WTC11 (cell line): ENCODE results near the gene ADAP1. TPM values are rescaled to one million over a fixed set of nuclear protein-coding genes. Genes with fewer than 3 reads are reported as not detected.

ENCODE experiments used
- ATAC-seq: fragments of 200-7000 bp; cut with Tn5 transposase; 2 replicates; pipeline ENCODE4 v1.10.0; 2021; ENCODE audit warnings: mild to moderate bottlenecking, moderate library complexity
- CTCF ChIA-PET: fragments of 300-600 bp; sonication (Branson Sonifier 250); formaldehyde crosslinking; loops from one replicate; lab custom pipeline; 2021; ENCODE audit warnings: antibody characterized with exemption; lab: Charles Lee
- POLR2A ChIA-PET: fragments of 350-600 bp; sonication (Branson Sonifier 250); formaldehyde crosslinking; loops from one replicate; lab custom pipeline; 2021; ENCODE audit warnings: antibody characterized with exemption; lab: Charles Lee
- DNase-seq: peaks from one replicate; pipeline ENCODE4 v3.0.0; 2021; ENCODE audit warnings: low spot score
- H3K27ac Mint-ChIP-seq: 2 replicates; pipeline ENCODE4 v1.8.0; 2021; ENCODE audit warnings: mixed read lengths
- H3K27me3 Mint-ChIP-seq: 2 replicates; pipeline ENCODE4 v1.8.0; 2021; ENCODE audit warnings: low read depth, mild to moderate bottlenecking, moderate library complexity, mixed read lengths
- H3K36me3 Mint-ChIP-seq: 2 replicates; pipeline ENCODE4 v1.8.0; 2021; ENCODE audit warnings: mixed read lengths
- H3K4me1 Mint-ChIP-seq: 2 replicates; pipeline ENCODE4 v1.8.0; 2022; ENCODE audit warnings: mixed read lengths
- H3K4me3 Mint-ChIP-seq: 2 replicates; pipeline ENCODE4 v1.8.0; 2021; ENCODE audit warnings: mild to moderate bottlenecking, moderate library complexity, mixed read lengths
- H3K9me3 Mint-ChIP-seq: 2 replicates; pipeline ENCODE4 v1.8.0; 2021; ENCODE audit warnings: mixed read lengths
- ATF1 ChIP-seq: sonication (generic); formaldehyde crosslinking; IDR thresholded peaks from 2 replicates; pipeline ENCODE4 v1.8.1; 2023; ENCODE audit warnings: mild to moderate bottlenecking, moderate library complexity, missing genetic modification reagents
- EMX1 ChIP-seq: fragments of 250-450 bp; sonication (Bioruptor Pico); IDR thresholded peaks from 2 replicates; pipeline ENCODE4 v1.8.0; 2021; ENCODE audit warnings: mild to moderate bottlenecking
- ETV6 ChIP-seq: sonication (generic); formaldehyde crosslinking; IDR thresholded peaks from 2 replicates; pipeline ENCODE4 v1.8.1; 2022; ENCODE audit warnings: mild to moderate bottlenecking, missing genetic modification reagents
- GRHL2 ChIP-seq: fragments of 250-450 bp; sonication (Bioruptor Pico); IDR thresholded peaks from 2 replicates; pipeline ENCODE4 v1.8.0; 2022; ENCODE audit warnings: mild to moderate bottlenecking, moderate library complexity; ENCODE audit not compliant: insufficient replicate concordance, severe bottlenecking
- IRF2 ChIP-seq: sonication (generic); formaldehyde crosslinking; IDR thresholded peaks from 2 replicates; pipeline ENCODE4 v1.8.0; 2022; ENCODE audit warnings: low read depth, missing genetic modification reagents, borderline replicate concordance
- JAZF1 ChIP-seq: fragments of 250-450 bp; sonication (Bioruptor Pico); IDR thresholded peaks from 2 replicates; pipeline ENCODE4 v1.9.0; 2021; ENCODE audit warnings: moderate library complexity, mild to moderate bottlenecking, inconsistent platforms
- MYBL2 ChIP-seq: sonication (generic); formaldehyde crosslinking; IDR thresholded peaks from 2 replicates; pipeline ENCODE4 v1.8.1; 2023; ENCODE audit warnings: mild to moderate bottlenecking, moderate library complexity, missing genetic modification reagents
- NR2C2 ChIP-seq: sonication (generic); formaldehyde crosslinking; IDR thresholded peaks from 2 replicates; pipeline ENCODE4 v1.8.0; 2022; ENCODE audit warnings: mild to moderate bottlenecking, missing genetic modification reagents
- RORB ChIP-seq: fragments of 250-450 bp; sonication (Bioruptor Pico); IDR thresholded peaks from 2 replicates; pipeline ENCODE4 v1.9.0; 2021; ENCODE audit warnings: mild to moderate bottlenecking
- SMAD4 ChIP-seq: sonication (generic); formaldehyde crosslinking; IDR thresholded peaks from 2 replicates; pipeline ENCODE4 v1.8.0; 2022; ENCODE audit warnings: mild to moderate bottlenecking, missing genetic modification reagents
- SOX15 ChIP-seq: fragments of 250-450 bp; sonication (Bioruptor Pico); IDR thresholded peaks from 2 replicates; pipeline ENCODE4 v1.9.0; 2021; ENCODE audit warnings: mild to moderate bottlenecking
- TEAD1 ChIP-seq: sonication (generic); formaldehyde crosslinking; IDR thresholded peaks from 2 replicates; pipeline ENCODE4 v1.8.0; 2022; ENCODE audit warnings: mild to moderate bottlenecking, missing genetic modification reagents
- ZNF219 ChIP-seq: sonication (generic); formaldehyde crosslinking; IDR thresholded peaks from 2 replicates; pipeline ENCODE4 v1.8.0; 2023; ENCODE audit warnings: missing genetic modification reagents, mild to moderate bottlenecking, borderline replicate concordance
- ZNF423 ChIP-seq: fragments of 250-450 bp; sonication (Bioruptor Pico); IDR thresholded peaks from 2 replicates; pipeline ENCODE4 v2.1.2; 2022; ENCODE audit warnings: mild to moderate bottlenecking, moderate library complexity
- total RNA-seq: library from RNA; stranded (reverse); gene quantifications from 3 replicates; pipeline ENCODE4 v1.2.3, GENCODE V29; 2021
- TF ChIP-seq, protein P1 (sequence below): sonication (generic); formaldehyde crosslinking; IDR thresholded peaks from 2 replicates; pipeline ENCODE4 v1.8.1; 2022; ENCODE audit warnings: mild to moderate bottlenecking, missing genetic modification reagents, moderate library complexity, borderline replicate concordance
- TF ChIP-seq, protein P2 (sequence below): sonication (generic); formaldehyde crosslinking; IDR thresholded peaks from 2 replicates; pipeline ENCODE4 v1.8.0; 2022; ENCODE audit warnings: mild to moderate bottlenecking, missing genetic modification reagents
- TF ChIP-seq, protein P3 (sequence below): fragments of 250-450 bp; sonication (Bioruptor Pico); IDR thresholded peaks from 2 replicates; pipeline ENCODE4 v1.9.0; 2021; ENCODE audit warnings: mild to moderate bottlenecking, borderline replicate concordance
- TF ChIP-seq, protein P4 (sequence below): sonication (generic); formaldehyde crosslinking; IDR thresholded peaks from 2 replicates; pipeline ENCODE4 v1.8.0; 2022; ENCODE audit warnings: missing genetic modification reagents
- TF ChIP-seq, protein P5 (sequence below): sonication (generic); formaldehyde crosslinking; IDR thresholded peaks from 2 replicates; pipeline ENCODE4 v1.8.1; 2023; ENCODE audit warnings: mild to moderate bottlenecking, missing genetic modification reagents
- TF ChIP-seq, protein P6 (sequence below): sonication (generic); formaldehyde crosslinking; IDR thresholded peaks from 2 replicates; pipeline ENCODE4 v1.8.1; 2023; ENCODE audit warnings: mild to moderate bottlenecking, missing genetic modification reagents, moderate library complexity
- TF ChIP-seq, protein P7 (sequence below): sonication (generic); formaldehyde crosslinking; conservative IDR thresholded peaks from 2 replicates; pipeline ENCODE4 v1.8.1; 2022; ENCODE audit warnings: mild to moderate bottlenecking, missing genetic modification reagents
- TF ChIP-seq, protein P8 (sequence below): sonication (generic); formaldehyde crosslinking; IDR thresholded peaks from 2 replicates; pipeline ENCODE4 v1.8.1; 2023; ENCODE audit warnings: mild to moderate bottlenecking, moderate library complexity, missing genetic modification reagents

ADAP1 gene
- total RNA-seq, 1 experiment from 2014 or later = 4.3 TPM

DNA sequence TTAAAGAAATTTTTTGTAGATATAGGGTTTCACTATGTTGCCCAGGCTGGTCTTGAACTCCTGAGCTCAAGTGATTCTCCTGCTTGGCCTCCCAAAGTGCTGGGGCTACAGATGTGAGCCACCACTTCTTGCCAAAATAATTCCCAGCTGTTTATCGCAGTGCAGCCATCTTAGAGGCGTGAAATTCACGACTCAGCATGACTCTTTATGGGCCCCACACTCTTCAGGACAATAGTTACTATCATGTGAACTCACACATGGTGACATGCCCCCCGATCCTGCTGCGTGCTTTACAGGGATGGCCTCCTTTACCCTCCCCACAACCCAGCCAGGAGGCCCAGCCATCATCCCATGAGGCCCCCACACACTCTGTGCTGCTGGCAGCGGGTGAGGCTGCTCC, 16.3 kb upstream of the ADAP1 start (continued):
- TF ChIP-seq, protein P1, sequence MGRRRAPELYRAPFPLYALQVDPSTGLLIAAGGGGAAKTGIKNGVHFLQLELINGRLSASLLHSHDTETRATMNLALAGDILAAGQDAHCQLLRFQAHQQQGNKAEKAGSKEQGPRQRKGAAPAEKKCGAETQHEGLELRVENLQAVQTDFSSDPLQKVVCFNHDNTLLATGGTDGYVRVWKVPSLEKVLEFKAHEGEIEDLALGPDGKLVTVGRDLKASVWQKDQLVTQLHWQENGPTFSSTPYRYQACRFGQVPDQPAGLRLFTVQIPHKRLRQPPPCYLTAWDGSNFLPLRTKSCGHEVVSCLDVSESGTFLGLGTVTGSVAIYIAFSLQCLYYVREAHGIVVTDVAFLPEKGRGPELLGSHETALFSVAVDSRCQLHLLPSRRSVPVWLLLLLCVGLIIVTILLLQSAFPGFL = no peak
- TF ChIP-seq, protein P2, sequence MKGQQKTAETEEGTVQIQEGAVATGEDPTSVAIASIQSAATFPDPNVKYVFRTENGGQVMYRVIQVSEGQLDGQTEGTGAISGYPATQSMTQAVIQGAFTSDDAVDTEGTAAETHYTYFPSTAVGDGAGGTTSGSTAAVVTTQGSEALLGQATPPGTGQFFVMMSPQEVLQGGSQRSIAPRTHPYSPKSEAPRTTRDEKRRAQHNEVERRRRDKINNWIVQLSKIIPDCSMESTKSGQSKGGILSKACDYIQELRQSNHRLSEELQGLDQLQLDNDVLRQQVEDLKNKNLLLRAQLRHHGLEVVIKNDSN (CRISPR knock-in tag) = no peak
- TF ChIP-seq EMX1 (CRISPR knock-in tag) (no peak), ZNF219 (CRISPR knock-in tag) (no peak)
- TF ChIP-seq, protein P3, sequence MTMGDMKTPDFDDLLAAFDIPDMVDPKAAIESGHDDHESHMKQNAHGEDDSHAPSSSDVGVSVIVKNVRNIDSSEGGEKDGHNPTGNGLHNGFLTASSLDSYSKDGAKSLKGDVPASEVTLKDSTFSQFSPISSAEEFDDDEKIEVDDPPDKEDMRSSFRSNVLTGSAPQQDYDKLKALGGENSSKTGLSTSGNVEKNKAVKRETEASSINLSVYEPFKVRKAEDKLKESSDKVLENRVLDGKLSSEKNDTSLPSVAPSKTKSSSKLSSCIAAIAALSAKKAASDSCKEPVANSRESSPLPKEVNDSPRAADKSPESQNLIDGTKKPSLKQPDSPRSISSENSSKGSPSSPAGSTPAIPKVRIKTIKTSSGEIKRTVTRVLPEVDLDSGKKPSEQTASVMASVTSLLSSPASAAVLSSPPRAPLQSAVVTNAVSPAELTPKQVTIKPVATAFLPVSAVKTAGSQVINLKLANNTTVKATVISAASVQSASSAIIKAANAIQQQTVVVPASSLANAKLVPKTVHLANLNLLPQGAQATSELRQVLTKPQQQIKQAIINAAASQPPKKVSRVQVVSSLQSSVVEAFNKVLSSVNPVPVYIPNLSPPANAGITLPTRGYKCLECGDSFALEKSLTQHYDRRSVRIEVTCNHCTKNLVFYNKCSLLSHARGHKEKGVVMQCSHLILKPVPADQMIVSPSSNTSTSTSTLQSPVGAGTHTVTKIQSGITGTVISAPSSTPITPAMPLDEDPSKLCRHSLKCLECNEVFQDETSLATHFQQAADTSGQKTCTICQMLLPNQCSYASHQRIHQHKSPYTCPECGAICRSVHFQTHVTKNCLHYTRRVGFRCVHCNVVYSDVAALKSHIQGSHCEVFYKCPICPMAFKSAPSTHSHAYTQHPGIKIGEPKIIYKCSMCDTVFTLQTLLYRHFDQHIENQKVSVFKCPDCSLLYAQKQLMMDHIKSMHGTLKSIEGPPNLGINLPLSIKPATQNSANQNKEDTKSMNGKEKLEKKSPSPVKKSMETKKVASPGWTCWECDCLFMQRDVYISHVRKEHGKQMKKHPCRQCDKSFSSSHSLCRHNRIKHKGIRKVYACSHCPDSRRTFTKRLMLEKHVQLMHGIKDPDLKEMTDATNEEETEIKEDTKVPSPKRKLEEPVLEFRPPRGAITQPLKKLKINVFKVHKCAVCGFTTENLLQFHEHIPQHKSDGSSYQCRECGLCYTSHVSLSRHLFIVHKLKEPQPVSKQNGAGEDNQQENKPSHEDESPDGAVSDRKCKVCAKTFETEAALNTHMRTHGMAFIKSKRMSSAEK (CRISPR knock-in tag) = no peak

DNA sequence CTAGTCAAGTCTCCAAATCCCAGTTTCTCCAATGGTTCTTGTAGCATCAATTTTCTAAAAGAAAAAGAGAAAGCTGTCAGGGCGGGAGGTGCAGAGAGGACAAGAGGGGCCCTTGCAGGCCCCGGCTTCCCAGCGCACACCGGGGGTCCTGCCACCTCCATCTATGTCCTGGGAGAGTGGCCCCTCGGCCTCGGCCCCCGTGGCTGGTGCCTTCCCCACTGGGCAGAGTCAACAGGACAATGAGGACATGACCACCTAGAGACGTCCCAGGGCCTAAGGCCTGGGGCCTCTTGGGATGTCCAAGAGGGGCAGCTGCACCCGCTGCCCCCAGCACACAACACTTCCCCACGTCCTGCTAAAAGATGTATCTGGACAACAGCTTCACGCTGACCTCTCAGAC, 14.9 kb upstream of the ADAP1 start:
- CTCF ChIA-PET = no interaction called here
- H3K9me3 Mint-ChIP-seq = no peaks in the 10 kb centered on the region

DNA sequence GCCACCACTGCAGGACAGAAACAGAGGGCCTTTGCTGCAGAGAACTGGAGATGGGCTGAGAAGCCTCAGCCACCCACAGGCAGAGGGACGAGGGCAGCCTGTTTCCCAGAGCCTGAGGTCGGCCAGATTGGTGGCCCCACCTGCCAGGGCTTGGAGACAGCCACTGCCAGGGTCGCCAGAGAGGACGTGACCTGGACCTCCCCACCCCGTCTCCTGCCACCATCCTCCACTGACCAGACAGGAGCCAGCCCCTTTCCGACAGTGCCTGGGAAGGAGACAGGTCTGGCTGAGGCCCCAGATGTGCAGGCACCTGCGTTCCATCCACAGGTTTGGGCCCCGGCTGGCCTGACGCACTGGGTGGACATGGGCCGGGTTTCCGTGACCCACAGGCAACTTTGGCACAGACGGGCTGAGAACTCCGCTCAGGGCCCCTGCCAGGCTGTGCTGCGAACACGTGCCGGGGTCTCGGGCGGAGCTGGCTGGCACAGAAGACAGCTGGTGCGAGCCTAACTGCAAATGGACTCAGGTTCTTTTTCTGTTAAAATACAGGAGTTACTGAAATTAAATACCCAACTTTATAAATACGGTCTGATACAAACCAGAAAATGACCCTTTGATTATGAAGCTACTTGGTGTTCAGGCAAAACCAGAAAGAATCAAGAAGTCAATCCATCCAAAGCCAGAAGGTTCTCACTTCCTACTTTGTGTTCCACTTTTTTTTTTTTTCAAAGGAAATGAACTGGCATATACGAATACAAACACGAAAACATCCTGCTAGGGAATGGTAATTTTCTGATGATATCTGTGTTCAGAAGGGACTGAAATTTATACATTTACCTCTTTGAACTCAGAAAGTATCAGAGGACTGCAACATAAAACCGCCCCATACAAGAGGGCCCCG, 14.0 kb upstream of the ADAP1 start:
- H3K9me3 Mint-ChIP-seq = no peaks in the 10 kb centered on the region
- ATAC-seq = no peak
- peaks cover 5% of the 10 kb centered on the region; the same call in 1 of the 2 replicates for H3K4me1 Mint-ChIP-seq
- ChIA-PET POLR2A (no interaction called here), CTCF (interaction anchor here (1.1 to 1.5 kb wide), 2 partner anchors 11 to 25 kb away, joined by 3 to 13 read pairs; no protein-coding TSS in a partner anchor)
- no peak overlapping the region; the same call in 1 of the 2 replicates for H3K27ac Mint-ChIP-seq
- H3K36me3 Mint-ChIP-seq = peaks cover 43% of the 10 kb centered on the region
- DNase-seq = no peak
- no peaks in the 10 kb centered on the region for H3K27me3 Mint-ChIP-seq
- no peak overlapping the region for H3K4me3 Mint-ChIP-seq
- TF ChIP-seq ZNF423 (CRISPR knock-in tag) (no peak), JAZF1 (CRISPR knock-in tag) (no peak), RORB (CRISPR knock-in tag) (no peak)
- TF ChIP-seq, protein P4, sequence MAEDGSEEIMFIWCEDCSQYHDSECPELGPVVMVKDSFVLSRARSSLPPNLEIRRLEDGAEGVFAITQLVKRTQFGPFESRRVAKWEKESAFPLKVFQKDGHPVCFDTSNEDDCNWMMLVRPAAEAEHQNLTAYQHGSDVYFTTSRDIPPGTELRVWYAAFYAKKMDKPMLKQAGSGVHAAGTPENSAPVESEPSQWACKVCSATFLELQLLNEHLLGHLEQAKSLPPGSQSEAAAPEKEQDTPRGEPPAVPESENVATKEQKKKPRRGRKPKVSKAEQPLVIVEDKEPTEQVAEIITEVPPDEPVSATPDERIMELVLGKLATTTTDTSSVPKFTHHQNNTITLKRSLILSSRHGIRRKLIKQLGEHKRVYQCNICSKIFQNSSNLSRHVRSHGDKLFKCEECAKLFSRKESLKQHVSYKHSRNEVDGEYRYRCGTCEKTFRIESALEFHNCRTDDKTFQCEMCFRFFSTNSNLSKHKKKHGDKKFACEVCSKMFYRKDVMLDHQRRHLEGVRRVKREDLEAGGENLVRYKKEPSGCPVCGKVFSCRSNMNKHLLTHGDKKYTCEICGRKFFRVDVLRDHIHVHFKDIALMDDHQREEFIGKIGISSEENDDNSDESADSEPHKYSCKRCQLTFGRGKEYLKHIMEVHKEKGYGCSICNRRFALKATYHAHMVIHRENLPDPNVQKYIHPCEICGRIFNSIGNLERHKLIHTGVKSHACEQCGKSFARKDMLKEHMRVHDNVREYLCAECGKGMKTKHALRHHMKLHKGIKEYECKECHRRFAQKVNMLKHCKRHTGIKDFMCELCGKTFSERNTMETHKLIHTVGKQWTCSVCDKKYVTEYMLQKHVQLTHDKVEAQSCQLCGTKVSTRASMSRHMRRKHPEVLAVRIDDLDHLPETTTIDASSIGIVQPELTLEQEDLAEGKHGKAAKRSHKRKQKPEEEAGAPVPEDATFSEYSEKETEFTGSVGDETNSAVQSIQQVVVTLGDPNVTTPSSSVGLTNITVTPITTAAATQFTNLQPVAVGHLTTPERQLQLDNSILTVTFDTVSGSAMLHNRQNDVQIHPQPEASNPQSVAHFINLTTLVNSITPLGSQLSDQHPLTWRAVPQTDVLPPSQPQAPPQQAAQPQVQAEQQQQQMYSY = no peak
- TF ChIP-seq, protein P5, sequence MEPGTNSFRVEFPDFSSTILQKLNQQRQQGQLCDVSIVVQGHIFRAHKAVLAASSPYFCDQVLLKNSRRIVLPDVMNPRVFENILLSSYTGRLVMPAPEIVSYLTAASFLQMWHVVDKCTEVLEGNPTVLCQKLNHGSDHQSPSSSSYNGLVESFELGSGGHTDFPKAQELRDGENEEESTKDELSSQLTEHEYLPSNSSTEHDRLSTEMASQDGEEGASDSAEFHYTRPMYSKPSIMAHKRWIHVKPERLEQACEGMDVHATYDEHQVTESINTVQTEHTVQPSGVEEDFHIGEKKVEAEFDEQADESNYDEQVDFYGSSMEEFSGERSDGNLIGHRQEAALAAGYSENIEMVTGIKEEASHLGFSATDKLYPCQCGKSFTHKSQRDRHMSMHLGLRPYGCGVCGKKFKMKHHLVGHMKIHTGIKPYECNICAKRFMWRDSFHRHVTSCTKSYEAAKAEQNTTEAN (CRISPR knock-in tag) = no peak
- TF ChIP-seq, protein P6, sequence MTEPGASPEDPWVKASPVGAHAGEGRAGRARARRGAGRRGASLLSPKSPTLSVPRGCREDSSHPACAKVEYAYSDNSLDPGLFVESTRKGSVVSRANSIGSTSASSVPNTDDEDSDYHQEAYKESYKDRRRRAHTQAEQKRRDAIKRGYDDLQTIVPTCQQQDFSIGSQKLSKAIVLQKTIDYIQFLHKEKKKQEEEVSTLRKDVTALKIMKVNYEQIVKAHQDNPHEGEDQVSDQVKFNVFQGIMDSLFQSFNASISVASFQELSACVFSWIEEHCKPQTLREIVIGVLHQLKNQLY = no peak

More for the DNA sequence above, 14.9 kb upstream of the ADAP1 start:
- Mint-ChIP-seq H3K4me1 (peaks cover 5% of the 10 kb centered on the region; the same call in 1 of the 2 replicates), H3K4me3 (no peak overlapping the region), H3K27ac (no peak overlapping the region), H3K27me3 (no peaks in the 10 kb centered on the region), H3K36me3 (peaks cover 43% of the 10 kb centered on the region)
- POLR2A ChIA-PET = no interaction called here
- TF ChIP-seq ETV6 (CRISPR knock-in tag) (no peak), GRHL2 (CRISPR knock-in tag) (no peak), ATF1 (CRISPR knock-in tag) (no peak), TEAD1 (CRISPR knock-in tag) (no peak), SMAD4 (CRISPR knock-in tag) (no peak), IRF2 (CRISPR knock-in tag) (no peak), SOX15 (no peak), NR2C2 (CRISPR knock-in tag) (no peak), MYBL2 (CRISPR knock-in tag) (no peak)
- TF ChIP-seq, protein P7, sequence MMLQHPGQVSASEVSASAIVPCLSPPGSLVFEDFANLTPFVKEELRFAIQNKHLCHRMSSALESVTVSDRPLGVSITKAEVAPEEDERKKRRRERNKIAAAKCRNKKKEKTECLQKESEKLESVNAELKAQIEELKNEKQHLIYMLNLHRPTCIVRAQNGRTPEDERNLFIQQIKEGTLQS (CRISPR knock-in tag) = no peak
- TF ChIP-seq, protein P8, sequence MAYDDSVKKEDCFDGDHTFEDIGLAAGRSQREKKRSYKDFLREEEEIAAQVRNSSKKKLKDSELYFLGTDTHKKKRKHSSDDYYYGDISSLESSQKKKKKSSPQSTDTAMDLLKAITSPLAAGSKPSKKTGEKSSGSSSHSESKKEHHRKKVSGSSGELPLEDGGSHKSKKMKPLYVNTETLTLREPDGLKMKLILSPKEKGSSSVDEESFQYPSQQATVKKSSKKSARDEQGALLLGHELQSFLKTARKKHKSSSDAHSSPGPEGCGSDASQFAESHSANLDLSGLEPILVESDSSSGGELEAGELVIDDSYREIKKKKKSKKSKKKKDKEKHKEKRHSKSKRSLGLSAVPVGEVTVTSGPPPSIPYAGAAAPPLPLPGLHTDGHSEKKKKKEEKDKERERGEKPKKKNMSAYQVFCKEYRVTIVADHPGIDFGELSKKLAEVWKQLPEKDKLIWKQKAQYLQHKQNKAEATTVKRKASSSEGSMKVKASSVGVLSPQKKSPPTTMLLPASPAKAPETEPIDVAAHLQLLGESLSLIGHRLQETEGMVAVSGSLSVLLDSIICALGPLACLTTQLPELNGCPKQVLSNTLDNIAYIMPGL = no peak
- ATAC-seq (no peak), DNase-seq (no peak)
